Effector CD8-positive, alpha-beta T cell (primary cell): Measurements from ENCODE around the gene CLPTM1L.
A peak's percentile ranks its signal among the peaks of the same experiment; 100 is the strongest.

ENCODE experiments used
- DNase-seq: peaks from one replicate; lab custom pipeline; 2025; lab: John Stamatoyannopoulos, UW

CLPTM1L gene

GRCh38 chr5:1315018-1315708 lies 29.7 kb downstream of the CLPTM1L start:
- DNase-seq, result no peak

GRCh38 chr5:1314564-1314982 lies 30.3 kb downstream of the CLPTM1L start:
- DNase-seq, result no peak

DNA sequence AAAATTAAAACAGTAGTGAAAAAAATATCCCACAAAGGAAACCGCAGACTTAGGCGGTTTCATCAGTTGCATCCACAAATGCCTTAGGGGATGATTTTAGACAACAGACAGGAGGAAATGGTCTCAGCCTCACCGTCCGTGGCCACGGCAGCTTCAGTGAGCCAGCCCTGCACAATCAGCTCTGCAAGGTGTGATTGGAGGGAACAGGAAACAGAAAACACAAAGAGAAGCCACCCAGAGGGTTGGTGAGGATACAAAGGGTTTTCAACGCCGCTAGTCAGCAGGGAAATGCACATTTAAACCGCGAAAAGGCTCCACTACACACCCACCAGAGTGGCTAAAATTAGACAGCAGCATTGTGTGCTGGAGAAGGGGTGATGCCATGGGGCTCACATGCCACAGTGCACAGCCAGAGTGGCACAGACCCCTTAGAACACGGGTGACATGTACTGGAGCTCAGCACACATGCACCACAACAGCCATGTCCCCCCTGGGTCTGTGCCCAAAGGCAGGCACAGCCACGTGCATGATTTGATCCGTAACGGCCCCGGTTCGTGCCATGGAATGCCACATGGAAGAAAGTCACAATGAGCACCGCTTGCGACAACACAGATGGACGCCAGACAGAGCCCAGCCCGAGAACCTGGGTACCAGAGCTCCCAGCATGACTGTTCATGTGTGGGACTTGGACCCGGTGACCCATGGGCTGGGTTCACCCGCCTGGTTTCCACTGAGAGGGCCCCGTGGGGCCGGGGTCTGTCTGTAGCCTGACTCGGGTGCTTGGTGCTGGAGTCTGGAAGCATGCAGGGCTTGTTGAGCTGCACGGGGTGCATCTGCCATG lies 31.7 kb downstream of the CLPTM1L start:
- no peak for DNase-seq

GRCh38 chr5:1312206-1312605 lies 32.7 kb downstream of the CLPTM1L start:
- DNase-seq, result no peak

DNA sequence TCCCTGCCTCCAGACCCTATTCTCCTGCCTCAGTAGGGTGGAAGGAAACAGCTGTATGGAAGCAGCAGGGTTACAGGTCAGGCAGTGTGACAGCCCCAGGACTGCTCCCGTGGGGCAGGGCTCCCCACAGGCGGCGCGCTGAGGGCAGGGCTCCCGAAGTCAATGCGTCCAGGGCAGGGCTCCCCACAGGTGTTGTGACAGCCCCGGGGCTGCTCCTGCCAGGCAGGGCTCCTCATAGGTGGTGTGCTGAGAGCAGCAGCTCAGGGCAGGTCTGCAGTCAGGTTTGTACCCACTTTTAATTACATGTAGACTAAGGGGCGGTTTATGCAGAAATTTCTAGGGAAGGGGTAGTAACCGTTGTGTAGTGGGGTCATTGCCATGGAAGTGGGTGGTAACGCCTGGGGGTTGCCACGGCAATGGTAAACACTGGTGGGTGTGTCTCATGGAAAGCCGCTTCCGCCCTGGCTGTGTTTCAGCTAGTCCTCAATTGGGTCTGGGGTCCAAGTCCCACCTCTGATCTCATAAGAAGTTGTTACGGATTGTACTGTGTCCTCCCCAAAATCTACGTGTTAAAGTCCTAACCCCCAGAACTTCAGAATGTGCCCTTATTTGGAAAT lies 33.4 kb downstream of the CLPTM1L start:
- no peak for DNase-seq

DNA sequence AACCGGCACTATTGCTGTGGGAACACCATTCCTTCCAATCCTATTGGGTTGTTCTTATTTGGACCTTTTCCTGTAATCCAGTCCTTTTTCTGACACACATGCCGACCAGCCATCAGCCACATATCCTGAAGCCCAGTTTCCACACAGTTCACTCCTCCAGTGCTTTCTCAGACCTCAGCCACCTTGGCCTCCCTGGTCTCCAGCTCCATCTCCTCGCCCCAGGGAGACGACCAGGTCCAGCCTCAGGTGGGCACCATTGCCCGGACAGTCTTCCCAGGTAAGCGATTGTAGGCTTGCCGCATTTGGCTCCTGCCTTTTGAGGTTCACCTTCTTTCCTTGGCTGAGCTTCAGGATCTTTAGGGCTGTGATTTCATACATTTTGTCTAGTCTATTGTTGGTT lies 34.8 kb downstream of the CLPTM1L start:
- no peak for DNase-seq

DNA sequence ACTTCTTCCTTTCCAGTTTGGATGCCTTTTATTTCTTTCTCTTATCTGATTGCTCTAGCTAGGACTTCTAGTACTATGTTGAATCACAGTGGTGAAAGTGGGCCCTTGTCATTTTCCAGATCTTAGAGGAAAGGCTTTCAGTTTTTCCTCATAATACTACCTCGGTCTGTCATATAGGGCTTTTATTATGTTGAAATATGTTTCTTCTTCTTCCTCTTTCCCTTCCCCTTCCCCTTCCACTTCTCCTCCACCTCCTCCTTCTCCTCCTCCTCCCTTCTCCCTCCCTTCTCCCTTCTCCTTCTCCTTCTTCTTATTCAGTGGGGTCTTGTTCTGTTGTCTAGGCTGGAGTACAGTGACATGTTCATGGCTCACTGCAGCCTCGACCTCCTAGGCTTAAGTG lies 40.9 kb downstream of the CLPTM1L start:
- no peak for DNase-seq

DNA sequence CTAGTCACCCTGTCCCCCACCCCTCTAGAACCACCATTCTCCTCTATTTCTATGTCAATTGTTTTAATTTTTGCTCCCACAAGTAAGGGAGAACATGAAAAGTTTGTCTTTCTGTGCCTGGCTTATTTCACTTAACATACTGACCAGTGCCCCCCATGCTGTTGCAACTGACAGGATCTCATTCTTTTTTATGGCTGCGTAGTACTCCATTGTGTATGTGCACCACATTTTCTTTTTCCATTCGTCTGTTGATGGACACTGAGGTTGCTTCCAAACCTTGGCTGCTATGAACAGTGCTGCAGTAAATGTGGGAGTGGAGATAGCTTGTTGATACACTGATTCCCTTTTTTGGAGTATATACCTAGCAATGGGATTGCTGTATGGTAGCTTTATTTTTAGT lies 42.6 kb downstream of the CLPTM1L start:
- no peak for DNase-seq

DNA sequence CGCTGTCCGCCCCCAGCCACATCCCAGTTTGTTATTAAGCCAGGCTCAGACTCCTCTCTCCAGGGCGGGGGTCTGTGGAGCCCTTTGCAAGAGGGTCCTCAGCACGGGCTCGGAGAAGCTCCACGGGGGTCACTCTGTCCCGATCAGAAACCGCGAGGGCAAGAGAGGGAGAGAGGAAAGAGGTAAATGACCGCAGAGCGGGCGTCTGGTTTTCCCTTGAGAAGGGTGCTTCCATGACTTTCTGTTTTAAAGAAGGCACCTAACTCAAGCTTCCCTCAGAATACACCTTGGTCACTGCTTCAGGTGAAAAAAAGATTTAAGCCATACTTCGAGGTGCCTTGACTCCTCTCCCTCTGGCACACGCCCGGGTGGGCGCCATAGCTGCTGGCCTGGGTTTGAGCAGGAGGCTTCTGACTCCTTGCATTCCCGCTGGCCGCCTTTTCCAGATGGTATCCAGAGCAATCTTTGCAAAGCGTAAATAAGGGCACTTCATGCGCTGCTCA lies 44.3 kb downstream of the CLPTM1L start:
- DNase-seq, result no peak

DNA sequence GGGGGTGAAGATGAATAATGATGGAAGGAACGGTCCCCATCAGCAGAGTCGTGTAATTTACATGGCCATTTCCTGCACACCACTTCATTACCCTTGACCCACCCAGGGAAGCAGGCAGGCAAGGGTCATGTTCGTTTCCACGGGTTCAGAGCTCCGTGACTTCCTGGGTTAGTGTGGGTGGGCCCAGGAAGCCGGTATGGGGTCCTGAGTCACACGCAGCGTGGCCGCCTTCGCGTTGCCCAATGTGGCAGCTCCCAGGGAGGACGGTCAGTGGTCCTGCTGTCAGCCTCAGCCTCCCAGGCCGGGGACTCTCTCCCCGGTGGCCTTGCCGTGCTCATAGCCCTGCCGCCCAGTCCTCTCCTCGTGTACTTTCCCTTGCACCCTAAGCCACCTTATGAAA lies 44.9 kb downstream of the CLPTM1L start:
- no peak for DNase-seq

DNA sequence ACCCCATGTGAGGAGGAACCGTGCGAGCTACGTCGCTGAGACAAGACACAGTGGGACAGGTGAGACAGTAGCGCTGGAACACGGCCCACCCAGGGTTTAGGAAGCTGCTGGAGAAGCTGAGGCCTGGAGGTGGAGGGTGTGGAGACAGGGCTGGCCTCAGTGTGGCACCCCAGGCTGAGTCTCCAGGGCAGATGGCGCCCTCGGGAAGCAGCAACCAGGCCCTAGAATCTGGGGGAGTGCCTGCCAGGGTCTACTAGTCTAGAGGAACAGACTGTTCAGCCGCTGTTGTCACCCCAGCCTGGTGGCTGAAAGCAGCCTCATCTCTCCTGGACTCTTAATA lies 45.4 kb downstream of the CLPTM1L start:
- no peak for DNase-seq

DNA sequence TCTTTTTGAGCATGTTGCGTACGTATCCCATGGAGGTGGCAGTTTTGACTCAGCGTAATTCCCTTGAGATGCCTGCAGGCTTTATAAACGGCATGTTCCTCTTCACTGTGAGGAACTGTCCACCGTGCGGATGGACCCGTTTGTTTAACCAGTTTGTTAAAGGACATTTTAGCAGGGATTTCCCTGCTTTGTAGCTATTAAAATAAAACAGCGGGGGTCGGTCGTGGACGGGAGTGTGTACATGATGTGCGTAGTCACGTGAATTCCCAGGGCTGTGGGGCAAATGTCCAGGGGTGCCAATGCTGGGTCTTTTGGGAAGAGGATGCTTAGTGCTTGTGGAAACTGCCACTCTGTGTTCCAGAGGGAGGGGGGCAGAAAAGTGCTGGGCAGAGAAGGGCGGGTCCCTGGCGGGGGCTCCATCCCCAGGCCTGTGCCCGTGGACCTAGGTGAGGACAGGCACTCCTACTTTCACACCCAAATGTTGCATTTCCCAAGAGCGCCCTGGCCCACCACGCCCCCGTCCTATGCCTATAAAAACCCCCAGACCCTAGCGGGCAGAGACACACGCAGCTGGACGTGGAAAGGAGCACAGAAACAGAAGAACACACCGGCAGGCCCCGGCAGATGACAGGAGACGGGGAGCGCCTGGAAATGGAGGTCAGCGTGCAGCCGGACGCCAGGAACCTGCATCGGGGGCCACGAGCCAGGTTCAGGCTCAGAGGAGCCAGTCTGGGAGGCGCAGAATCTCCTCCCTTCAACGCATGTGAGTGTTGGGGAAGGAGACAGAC lies 46.0 kb downstream of the CLPTM1L start:
- no peak for DNase-seq

- no peak for DNase-seq
Measured at GRCh38 chr5:1298067-1298551, 46.8 kb downstream of the CLPTM1L start.

DNA sequence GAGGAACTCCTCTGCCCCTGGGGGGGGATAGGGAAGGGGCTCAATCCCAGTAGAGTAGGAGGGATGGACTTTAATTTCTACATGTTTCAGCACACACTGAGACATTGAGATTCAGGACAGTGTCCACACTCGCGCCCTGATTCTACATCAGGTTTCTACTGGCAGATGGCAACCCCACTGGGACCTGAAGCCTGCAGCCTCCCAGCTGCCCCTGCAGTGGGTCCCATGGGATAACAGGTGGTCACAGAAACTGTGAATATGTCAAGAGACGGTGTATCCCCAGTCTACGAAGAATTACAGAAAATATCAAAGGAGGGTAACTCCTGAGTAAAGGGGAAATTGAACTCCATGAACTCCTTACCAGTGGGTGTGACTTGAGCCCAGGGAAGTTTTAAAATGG lies 47.7 kb downstream of the CLPTM1L start:
- no peak for DNase-seq

- no peak for DNase-seq
Measured at GRCh38 chr5:1295650-1296037, 49.3 kb downstream of the CLPTM1L start.

DNA sequence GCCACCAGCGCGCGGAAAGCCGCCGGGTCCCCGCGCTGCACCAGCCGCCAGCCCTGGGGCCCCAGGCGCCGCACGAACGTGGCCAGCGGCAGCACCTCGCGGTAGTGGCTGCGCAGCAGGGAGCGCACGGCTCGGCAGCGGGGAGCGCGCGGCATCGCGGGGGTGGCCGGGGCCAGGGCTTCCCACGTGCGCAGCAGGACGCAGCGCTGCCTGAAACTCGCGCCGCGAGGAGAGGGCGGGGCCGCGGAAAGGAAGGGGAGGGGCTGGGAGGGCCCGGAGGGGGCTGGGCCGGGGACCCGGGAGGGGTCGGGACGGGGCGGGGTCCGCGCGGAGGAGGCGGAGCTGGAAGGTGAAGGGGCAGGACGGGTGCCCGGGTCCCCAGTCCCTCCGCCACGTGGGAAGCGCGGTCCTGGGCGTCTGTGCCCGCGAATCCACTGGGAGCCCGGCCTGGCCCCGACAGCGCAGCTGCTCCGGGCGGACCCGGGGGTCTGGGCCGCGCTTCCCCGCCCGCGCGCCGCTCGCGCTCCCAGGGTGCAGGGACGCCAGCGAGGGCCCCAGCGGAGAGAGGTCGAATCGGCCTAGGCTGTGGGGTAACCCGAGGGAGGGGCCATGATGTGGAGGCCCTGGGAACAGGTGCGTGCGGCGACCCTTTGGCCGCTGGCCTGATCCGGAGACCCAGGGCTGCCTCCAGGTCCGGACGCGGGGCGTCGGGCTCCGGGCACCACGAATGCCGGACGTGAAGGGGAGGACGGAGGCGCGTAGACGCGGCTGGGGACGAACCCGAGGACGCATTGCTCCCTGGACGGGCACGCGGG lies 49.9 kb downstream of the CLPTM1L start, which contains the start of gene TERT:
TSS of gene TERT (minus strand) at position 234 of the 815 bp plus-strand sequence. CDS start at position 155, 79 bp downstream.
- DNase-seq, result peak; percentile 69

DNA sequence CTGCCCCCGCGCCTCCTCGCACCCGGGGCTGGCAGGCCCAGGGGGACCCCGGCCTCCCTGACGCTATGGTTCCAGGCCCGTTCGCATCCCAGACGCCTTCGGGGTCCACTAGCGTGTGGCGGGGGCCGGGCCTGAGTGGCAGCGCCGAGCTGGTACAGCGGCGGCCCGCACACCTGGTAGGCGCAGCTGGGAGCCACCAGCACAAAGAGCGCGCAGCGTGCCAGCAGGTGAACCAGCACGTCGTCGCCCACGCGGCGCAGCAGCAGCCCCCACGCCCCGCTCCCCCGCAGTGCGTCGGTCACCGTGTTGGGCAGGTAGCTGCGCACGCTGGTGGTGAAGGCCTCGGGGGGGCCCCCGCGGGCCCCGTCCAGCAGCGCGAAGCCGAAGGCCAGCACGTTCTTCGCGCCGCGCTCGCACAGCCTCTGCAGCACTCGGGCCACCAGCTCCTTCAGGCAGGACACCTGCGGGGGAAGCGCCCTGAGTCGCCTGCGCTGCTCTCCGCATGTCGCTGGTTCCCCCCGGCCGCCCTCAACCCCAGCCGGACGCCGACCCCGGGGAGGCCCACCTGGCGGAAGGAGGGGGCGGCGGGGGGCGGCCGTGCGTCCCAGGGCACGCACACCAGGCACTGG lies 50.6 kb downstream of the CLPTM1L start:
- DNase-seq, result no peak

- no peak for DNase-seq
Measured at GRCh38 chr5:1293416-1294205, 51.3 kb downstream of the CLPTM1L start.

DNA sequence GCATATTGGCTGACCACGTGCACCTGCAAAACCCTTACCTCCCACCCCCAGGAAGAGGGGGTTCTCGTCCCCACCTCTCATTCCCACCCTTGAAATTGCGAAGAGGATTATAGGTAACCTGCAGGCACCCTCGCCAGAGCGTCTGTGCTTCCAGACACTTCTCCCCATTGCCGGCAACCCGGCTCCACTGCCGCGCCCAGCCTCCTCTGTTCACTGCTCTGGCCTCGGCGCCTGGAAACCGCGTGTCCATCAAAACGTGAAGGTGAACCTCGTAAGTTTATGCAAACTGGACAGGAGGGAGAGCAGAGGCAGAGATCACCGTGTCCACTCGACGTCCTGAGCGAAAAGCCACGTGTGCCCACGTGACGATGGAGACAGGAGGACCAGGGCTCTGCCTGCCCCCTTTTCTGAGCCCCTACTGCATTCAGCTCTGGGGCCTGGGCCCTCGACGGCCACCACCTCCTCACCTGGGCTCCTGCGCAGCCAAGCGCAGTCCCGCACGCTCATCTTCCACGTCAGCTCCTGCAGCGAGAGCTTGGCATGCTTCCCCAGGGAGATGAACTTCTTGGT lies 52.0 kb downstream of the CLPTM1L start:
- DNase-seq, result no peak
